ENCODE results near the gene THEM5.
"Not testable (repeated sequence)": the region's sequence is repeated elsewhere in the genome, so short reads cannot be mapped to it uniquely, and the experiment has no call there.

THEM5 gene

GRCh38 chr1:151884445-151884844 is 30.9 kb upstream of the THEM5 start:
- not testable (repeated sequence) for H3K4ac ChIP-seq (ENCODE audit: low read depth, low read length); H2BK5ac ChIP-seq (ENCODE audit: low read depth, low read length, poor library complexity); H3K36me3 ChIP-seq (ENCODE audit: control insufficient read depth in 1 of 2, insufficient read depth in 2 of 2, low read length in 2 of 2); DNase-seq; H2BK12ac ChIP-seq (ENCODE audit: low read length); H3K14ac ChIP-seq (ENCODE audit: low read length); H4K8ac ChIP-seq (ENCODE audit: low read depth, low read length); H3K18ac ChIP-seq (ENCODE audit: low read length); H3K79me2 ChIP-seq (ENCODE audit: control insufficient read depth, insufficient read depth, low read length, poor library complexity); H4K91ac ChIP-seq (ENCODE audit: low read depth, low read length); H2AK5ac ChIP-seq (ENCODE audit: low read length); H3K27ac ChIP-seq (ENCODE audit: low read depth, low read length); H3K27me3 ChIP-seq (ENCODE audit: insufficient read depth, low read length); H3K9ac ChIP-seq (ENCODE audit: low read length); H3K79me1 ChIP-seq (ENCODE audit: low read length); H3K23ac ChIP-seq (ENCODE audit: low read length); H3K4me2 ChIP-seq (ENCODE audit: low read length); H2AFZ ChIP-seq (ENCODE audit: insufficient read depth, low read length, poor library complexity); H4K12ac ChIP-seq (ENCODE audit: low read depth, low read length); H2BK120ac ChIP-seq (ENCODE audit: insufficient read depth, low read length, poor library complexity); H3K4me1 ChIP-seq (ENCODE audit: control insufficient read depth in 1 of 2, insufficient read depth in 2 of 2, low read length in 2 of 2); H3K9me3 ChIP-seq (ENCODE audit: insufficient read depth, low read depth, low read length); H3K4me3 ChIP-seq (ENCODE audit: low read depth, low read length)
- WGBS (ENCODE audit: extremely low coverage, insufficient coverage, insufficient read length): no CpG with 5 or more reads among the region's 3 CpGs

GRCh38 chr1:151883898-151884297 is 30.4 kb upstream of the THEM5 start:
- not testable (repeated sequence) for H3K18ac ChIP-seq (ENCODE audit: low read length); H4K91ac ChIP-seq (ENCODE audit: low read depth, low read length); H4K12ac ChIP-seq (ENCODE audit: low read depth, low read length)

GRCh38 chr1:151882918-151883317 is 29.4 kb upstream of the THEM5 start:
- H3K9ac ChIP-seq (ENCODE audit: low read length); H3K79me1 ChIP-seq (ENCODE audit: low read length); H4K12ac ChIP-seq (ENCODE audit: low read depth, low read length); H3K9me3 ChIP-seq (ENCODE audit: insufficient read depth, low read depth, low read length); H2BK5ac ChIP-seq (ENCODE audit: low read depth, low read length, poor library complexity); H3K18ac ChIP-seq (ENCODE audit: low read length); H4K91ac ChIP-seq (ENCODE audit: low read depth, low read length); H2BK120ac ChIP-seq (ENCODE audit: insufficient read depth, low read length, poor library complexity); H2AK5ac ChIP-seq (ENCODE audit: low read length); H3K36me3 ChIP-seq (ENCODE audit: control insufficient read depth in 1 of 2, insufficient read depth in 2 of 2, low read length in 2 of 2); H2BK12ac ChIP-seq (ENCODE audit: low read length); H3K14ac ChIP-seq (ENCODE audit: low read length); H3K79me2 ChIP-seq (ENCODE audit: control insufficient read depth, insufficient read depth, low read length, poor library complexity); H3K27ac ChIP-seq (ENCODE audit: low read depth, low read length); H4K8ac ChIP-seq (ENCODE audit: low read depth, low read length); H3K23ac ChIP-seq (ENCODE audit: low read length); H2AFZ ChIP-seq (ENCODE audit: insufficient read depth, low read length, poor library complexity); H3K4me2 ChIP-seq (ENCODE audit: low read length); H3K27me3 ChIP-seq (ENCODE audit: insufficient read depth, low read length); DNase-seq; H3K4me1 ChIP-seq (ENCODE audit: control insufficient read depth in 1 of 2, insufficient read depth in 2 of 2, low read length in 2 of 2); H3K4me3 ChIP-seq (ENCODE audit: low read depth, low read length); H3K4ac ChIP-seq (ENCODE audit: low read depth, low read length): not testable (repeated sequence)
- WGBS (ENCODE audit: extremely low coverage, insufficient coverage, insufficient read length): no CpG with 5 or more reads among the region's 5 CpGs

More at GRCh38 chr1:151883898-151884297, 30.4 kb upstream of the THEM5 start:
- not testable (repeated sequence) for H3K27ac ChIP-seq (ENCODE audit: low read depth, low read length); H3K23ac ChIP-seq (ENCODE audit: low read length); H3K27me3 ChIP-seq (ENCODE audit: insufficient read depth, low read length); H3K14ac ChIP-seq (ENCODE audit: low read length); H4K8ac ChIP-seq (ENCODE audit: low read depth, low read length); H2BK120ac ChIP-seq (ENCODE audit: insufficient read depth, low read length, poor library complexity); H3K4me3 ChIP-seq (ENCODE audit: low read depth, low read length); H3K9ac ChIP-seq (ENCODE audit: low read length); H2BK5ac ChIP-seq (ENCODE audit: low read depth, low read length, poor library complexity); H3K9me3 ChIP-seq (ENCODE audit: insufficient read depth, low read depth, low read length); H2AK5ac ChIP-seq (ENCODE audit: low read length); H2BK12ac ChIP-seq (ENCODE audit: low read length); H3K79me2 ChIP-seq (ENCODE audit: control insufficient read depth, insufficient read depth, low read length, poor library complexity); H3K79me1 ChIP-seq (ENCODE audit: low read length); H3K36me3 ChIP-seq (ENCODE audit: control insufficient read depth in 1 of 2, insufficient read depth in 2 of 2, low read length in 2 of 2); H2AFZ ChIP-seq (ENCODE audit: insufficient read depth, low read length, poor library complexity); H3K4me1 ChIP-seq (ENCODE audit: control insufficient read depth in 1 of 2, insufficient read depth in 2 of 2, low read length in 2 of 2); H3K4me2 ChIP-seq (ENCODE audit: low read length); DNase-seq; H3K4ac ChIP-seq (ENCODE audit: low read depth, low read length)
- WGBS (ENCODE audit: extremely low coverage, insufficient coverage, insufficient read length): no CpG with 5 or more reads among the region's 4 CpGs

- Histone ChIP-seq H3K9ac (ENCODE audit: low read length) (no peak overlapping the region), H3K14ac (ENCODE audit: low read length) (no peak overlapping the region), H2BK120ac (ENCODE audit: insufficient read depth, low read length, poor library complexity) (no peak overlapping the region), H3K79me2 (ENCODE audit: control insufficient read depth, insufficient read depth, low read length, poor library complexity) (no peaks in the 10 kb centered on the region), H4K12ac (ENCODE audit: low read depth, low read length) (no peak overlapping the region), H3K9me3 (ENCODE audit: insufficient read depth, low read depth, low read length) (no peaks in the 10 kb centered on the region), H3K4me1 (ENCODE audit: control insufficient read depth in 1 of 2, insufficient read depth in 2 of 2, low read length in 2 of 2) (no peaks in the 10 kb centered on the region), H3K27ac (ENCODE audit: low read depth, low read length) (no peak overlapping the region), H3K27me3 (ENCODE audit: insufficient read depth, low read length) (no peaks in the 10 kb centered on the region), H2AFZ (ENCODE audit: insufficient read depth, low read length, poor library complexity) (no peak overlapping the region), H4K91ac (ENCODE audit: low read depth, low read length) (no peak overlapping the region), H4K8ac (ENCODE audit: low read depth, low read length) (no peak overlapping the region), H3K18ac (ENCODE audit: low read length) (no peak overlapping the region), H3K79me1 (ENCODE audit: low read length) (no peaks in the 10 kb centered on the region), H3K23ac (ENCODE audit: low read length) (no peak overlapping the region), H3K4me3 (ENCODE audit: low read depth, low read length) (no peak overlapping the region), H3K4me2 (ENCODE audit: low read length) (no peak overlapping the region), H3K36me3 (ENCODE audit: control insufficient read depth in 1 of 2, insufficient read depth in 2 of 2, low read length in 2 of 2) (peaks cover 0 to 2% of the 10 kb centered on the region in 2 experiments), H2BK12ac (ENCODE audit: low read length) (no peak overlapping the region), H2AK5ac (ENCODE audit: low read length) (no peak overlapping the region), H2BK5ac (ENCODE audit: low read depth, low read length, poor library complexity) (no peak overlapping the region), H3K4ac (ENCODE audit: low read depth, low read length) (no peak overlapping the region)
- WGBS (ENCODE audit: extremely low coverage, insufficient coverage, insufficient read length): no CpG with 5 or more reads among the region's 2 CpGs
- DNase-seq: no peak
These were observed 29.0 kb upstream of the THEM5 start for GRCh38 chr1:151882466-151882865.

Measured in trophoblast cell (in vitro differentiated cells and primary cell).